IPS-18c (cell line): Measurements from ENCODE around the gene TACC2.

ENCODE experiments used
- H3K4me3 ChIP-seq: 2 replicates; pipeline ENCODE4 v1.7.0; 2013; ENCODE audit warnings: low read depth, mild to moderate bottlenecking, low read length, moderate library complexity; ENCODE audit not compliant: insufficient read depth
- H3K9me3 ChIP-seq: one replicate; pipeline ENCODE4 v1.6.1; 2013; ENCODE audit warnings: mild to moderate bottlenecking, low read length, moderate library complexity; ENCODE audit not compliant: control insufficient read depth, insufficient read depth

The TACC2 gene

DNA sequence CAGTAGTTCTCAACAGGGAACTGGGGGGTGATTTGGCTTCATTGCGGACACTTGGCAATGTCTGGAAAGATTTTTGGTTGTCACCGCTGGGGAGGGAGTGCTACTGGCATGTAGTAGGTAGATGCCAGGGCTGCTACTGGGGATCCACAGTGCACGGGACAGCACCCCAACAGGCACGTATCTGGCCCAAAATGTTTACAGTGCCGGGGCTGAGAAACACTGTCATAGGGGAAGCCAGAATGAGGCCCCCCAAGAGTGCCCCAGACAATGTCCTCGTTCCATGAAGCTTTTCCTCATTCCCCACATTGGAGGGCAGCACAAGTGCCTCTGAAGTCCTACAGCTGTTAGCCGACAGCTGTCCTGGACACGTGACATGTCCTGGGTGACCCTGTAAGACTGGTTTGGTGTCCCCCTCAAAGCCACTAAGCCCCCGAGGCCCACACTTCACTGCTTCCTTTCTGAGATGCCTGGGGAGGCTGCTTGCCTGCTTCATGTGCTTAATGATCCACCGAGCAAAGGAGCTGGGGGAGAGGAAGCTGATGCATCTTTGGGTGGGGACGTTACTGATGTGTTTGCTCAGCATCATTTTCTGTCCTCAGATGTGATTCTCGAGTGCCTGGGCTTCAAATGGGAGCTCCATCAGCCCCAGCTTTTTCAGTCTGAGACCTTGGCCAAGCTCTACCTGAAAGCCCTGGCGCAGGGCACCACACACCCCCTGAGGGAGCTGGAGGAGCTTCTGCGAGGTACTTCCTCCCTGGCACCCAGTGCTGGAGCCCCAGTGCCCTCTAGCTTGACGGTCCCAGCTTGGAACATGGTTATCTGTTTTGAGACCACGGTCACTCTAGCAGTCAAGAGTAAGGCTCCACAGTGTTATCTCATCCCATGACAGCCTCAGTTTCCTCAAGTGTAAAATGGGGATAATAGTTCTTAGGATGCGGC lies 296.8 kb downstream of the TACC2 start:
- no peak overlapping the region for H3K4me3 ChIP-seq

DNA sequence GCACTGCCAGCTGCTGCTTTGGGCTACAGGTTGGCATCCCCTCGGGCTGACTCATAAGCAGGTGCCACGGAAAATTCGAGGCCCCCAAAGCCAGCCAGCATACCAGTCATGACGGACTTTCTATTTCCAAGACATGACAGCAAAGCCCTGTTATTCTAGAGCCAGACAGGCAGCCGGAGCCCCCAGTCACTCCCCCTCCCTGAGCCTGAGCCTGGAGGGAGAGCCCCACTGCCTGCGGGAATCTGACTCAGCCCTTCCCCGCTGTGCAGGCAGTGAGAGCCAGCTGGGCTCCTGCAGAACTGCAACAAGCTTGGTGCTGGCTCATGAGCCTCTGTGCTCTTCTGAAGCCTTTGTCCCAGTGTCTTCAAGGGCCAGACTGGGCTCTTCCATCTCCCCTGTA lies 297.9 kb downstream of the TACC2 start:
- Histone ChIP-seq H3K4me3 (no peak overlapping the region), H3K9me3 (no peaks in the 10 kb centered on the region)

More for the DNA sequence above, 296.8 kb downstream of the TACC2 start:
- no peaks in the 10 kb centered on the region for H3K9me3 ChIP-seq

GRCh38 chr10:122287570-122287969 lies 298.6 kb downstream of the TACC2 start:
- Histone ChIP-seq H3K4me3 (no peak overlapping the region), H3K9me3 (no peaks in the 10 kb centered on the region)

- no peaks in the 10 kb centered on the region for H3K9me3 ChIP-seq
- no peak overlapping the region for H3K4me3 ChIP-seq
These were observed 299.3 kb downstream of the TACC2 start for GRCh38 chr10:122288262-122288661.

GRCh38 chr10:122288917-122289316 lies 300.0 kb downstream of the TACC2 start:
- Histone ChIP-seq H3K4me3 (no peak overlapping the region), H3K9me3 (no peaks in the 10 kb centered on the region)

GRCh38 chr10:122290334-122290733 lies 301.4 kb downstream of the TACC2 start:
- Histone ChIP-seq H3K4me3 (no peak overlapping the region), H3K9me3 (no peaks in the 10 kb centered on the region)

- H3K9me3 ChIP-seq, result no peaks in the 10 kb centered on the region
- H3K4me3 ChIP-seq, result no peak overlapping the region
These were observed 302.0 kb downstream of the TACC2 start for GRCh38 chr10:122290833-122291532.

DNA sequence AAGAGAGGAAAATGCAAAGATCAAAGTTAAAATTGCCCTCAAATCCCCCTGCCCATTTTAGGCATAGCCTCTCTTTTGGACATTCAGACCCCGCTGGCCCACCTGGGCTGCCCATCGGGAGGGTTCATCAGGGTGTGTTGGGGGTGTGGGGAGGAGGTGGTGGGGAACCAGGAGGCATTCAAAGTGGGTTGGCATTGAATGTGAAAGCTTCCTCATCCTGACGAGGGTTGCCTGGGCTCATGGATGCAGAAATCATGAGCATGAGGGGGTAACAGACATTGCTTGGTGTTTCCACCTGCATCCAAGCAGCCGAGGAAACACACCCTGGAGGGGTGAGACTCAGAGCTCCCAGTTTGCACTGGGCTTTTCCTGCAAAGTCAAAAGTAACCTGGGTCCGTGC lies 302.8 kb downstream of the TACC2 start:
- no peak overlapping the region for H3K4me3 ChIP-seq
- no peaks in the 10 kb centered on the region for H3K9me3 ChIP-seq

- Histone ChIP-seq H3K9me3 (no peaks in the 10 kb centered on the region), H3K4me3 (no peak overlapping the region)
These were observed 303.4 kb downstream of the TACC2 start for GRCh38 chr10:122292376-122292775.

DNA sequence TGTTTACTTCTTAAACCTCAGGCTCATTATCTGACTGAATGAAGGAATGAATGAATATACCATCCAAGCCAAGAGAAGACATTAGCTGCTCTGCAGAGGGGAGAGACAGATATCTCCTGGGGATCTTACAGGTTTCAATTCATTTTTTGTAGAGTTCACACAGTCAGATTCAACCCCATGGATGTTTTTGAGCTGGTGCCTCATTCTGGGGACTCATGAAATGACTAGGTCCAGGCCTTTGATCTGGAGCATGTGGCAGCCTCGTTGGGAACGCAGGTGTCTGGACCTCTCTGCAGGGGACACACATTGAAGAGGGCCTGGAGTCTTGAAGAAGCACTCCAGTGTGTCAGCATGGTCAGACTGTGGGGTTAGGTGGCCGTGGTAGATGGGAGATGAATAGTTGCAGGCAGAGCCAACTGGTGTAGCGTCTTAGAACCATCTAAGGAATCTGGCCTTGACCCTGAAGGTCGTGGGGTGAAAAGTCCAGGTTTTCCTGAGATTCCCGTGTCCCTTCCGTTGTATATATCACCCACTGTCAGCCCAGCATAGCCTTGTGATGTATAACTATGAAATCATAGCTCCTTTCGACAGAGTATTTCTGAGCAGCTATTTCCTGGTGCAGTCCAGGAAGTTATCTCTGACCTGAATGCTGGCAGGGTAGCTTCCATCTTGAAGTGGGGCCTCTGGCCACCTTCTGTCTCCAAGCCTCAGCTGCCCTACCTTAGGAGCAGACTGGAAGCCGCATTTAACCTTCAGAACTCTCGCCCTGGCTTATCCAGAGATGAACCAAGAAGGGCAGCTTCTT lies 304.4 kb downstream of the TACC2 start:
- Histone ChIP-seq H3K4me3 (no peak overlapping the region), H3K9me3 (no peaks in the 10 kb centered on the region)

DNA sequence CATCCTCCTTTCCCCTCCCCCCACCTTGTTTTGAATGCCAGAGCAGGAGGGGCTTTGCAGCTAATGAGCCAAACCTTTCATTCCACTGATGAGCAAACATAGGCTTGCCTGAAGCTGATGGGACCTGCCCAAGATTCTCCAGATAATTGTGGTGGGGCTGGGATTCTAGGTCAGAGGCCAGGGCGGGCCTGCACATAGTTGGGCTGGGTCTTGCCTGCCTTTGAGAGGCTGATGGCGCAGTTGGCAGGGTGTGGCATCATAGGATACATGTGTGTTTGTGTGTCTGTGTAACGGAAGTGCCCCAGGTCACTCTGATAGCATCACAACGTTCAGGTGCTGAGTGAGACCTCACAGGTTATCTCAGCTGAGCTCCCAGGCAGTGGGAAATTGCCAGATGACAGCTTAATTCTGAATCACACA lies 305.0 kb downstream of the TACC2 start:
- Histone ChIP-seq H3K4me3 (no peak overlapping the region), H3K9me3 (no peaks in the 10 kb centered on the region)

DNA sequence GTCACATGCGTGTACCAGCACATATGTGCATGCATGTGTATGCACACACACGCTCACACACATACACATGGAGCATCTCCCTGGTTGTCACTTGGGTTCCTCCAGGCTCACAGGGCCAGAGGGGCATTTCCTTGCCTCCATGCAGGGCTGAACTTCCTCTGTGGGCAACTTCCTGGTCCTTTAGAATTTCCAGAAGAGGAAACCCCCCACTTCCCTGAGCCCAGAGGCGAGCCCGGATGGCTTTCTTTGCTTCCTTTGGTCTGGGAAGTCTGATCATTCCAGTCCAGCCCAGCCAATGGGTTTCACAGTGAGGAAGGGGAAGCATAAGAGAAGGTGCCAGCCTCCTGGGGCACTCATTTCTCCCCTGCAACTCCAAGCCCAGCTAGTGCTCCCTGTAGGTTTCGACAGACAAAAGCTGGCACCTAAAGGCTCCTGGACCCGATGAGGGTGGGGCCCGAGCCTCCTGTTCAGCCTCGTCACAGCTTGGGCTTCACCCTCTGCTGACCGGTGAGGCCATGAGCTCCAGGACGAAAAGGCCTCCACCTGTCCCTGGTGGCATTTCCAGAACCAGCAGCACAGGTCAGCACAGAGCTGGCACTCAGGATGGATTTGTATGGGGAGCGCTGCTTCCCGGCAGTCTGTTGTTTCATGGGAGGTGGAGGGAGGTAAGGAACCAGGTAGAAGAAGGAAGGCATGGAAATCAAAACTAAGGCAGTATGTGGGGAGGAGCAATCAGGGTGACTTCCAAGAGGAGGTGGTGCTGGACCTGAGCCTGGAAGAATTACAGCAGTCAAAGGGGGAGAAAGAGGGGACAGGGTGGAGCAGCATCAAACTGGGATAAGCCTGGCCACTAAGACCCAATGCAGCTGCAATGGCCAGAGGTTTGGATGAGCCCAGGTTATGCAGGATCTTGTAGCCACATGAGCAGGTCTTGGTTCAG lies 305.8 kb downstream of the TACC2 start:
- H3K9me3 ChIP-seq, result no peaks in the 10 kb centered on the region
- H3K4me3 ChIP-seq, result no peak overlapping the region

- H3K9me3 ChIP-seq, result no peaks in the 10 kb centered on the region
- no peak overlapping the region for H3K4me3 ChIP-seq
These were observed 306.5 kb downstream of the TACC2 start for GRCh38 chr10:122295451-122295809.

- Histone ChIP-seq H3K9me3 (peaks cover 2% of the 10 kb centered on the region), H3K4me3 (no peak overlapping the region)
These were observed 307.6 kb downstream of the TACC2 start for GRCh38 chr10:122296363-122297120.

DNA sequence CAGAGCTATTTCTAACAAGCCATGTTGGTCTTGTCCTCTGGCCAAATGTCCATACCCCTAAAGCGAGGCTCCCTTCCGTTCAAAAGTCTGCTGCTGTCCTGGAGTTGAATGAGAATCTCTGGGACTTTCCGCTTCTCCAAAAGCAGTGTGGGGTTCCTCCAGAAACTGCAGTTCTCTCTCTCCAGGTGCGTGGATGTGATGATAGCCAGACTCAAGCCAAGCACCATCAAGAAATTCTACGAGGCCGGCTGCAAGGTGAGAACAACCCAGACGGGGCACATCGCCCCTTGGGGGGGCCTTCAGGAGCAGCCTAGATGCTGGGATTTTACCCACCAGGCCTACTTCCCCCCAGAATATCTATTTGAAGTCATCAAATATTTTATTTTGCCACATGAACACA lies 308.6 kb downstream of the TACC2 start:
- Histone ChIP-seq H3K4me3 (no peak overlapping the region), H3K9me3 (peaks cover 2% of the 10 kb centered on the region)

- H3K9me3 ChIP-seq, result peaks cover 2% of the 10 kb centered on the region
- no peak overlapping the region for H3K4me3 ChIP-seq
These were observed 309.2 kb downstream of the TACC2 start for GRCh38 chr10:122298206-122298597.
